AG04449 (cell line): Measurements from ENCODE around the gene MAMSTR.

ENCODE experiments used
- CTCF ChIA-PET: fragments of 350-600 bp; formaldehyde crosslinking; extraction: SDS; loops from one replicate; lab custom pipeline; 2021; ENCODE audit warnings: antibody characterized with exemption; lab: Yijun Ruan, JAX
- POLR2A ChIA-PET: fragments of 400-600, 350-600 bp; formaldehyde crosslinking; extraction: SDS; loops from one replicate; lab custom pipeline; 2020; ENCODE audit warnings: antibody characterized with exemption, inconsistent platforms; lab: Yijun Ruan, JAX
- DNase-seq: peaks from one replicate; pipeline ENCODE4 v3.0.0-alpha.2; 2010; ENCODE audit warnings: low read depth, low spot score
- H3K4me3 ChIP-seq: 2 replicates; pipeline ENCODE4 v1.5.1; 2011; ENCODE audit warnings: low read depth, mild to moderate bottlenecking, control low read depth, low read length
- CTCF ChIP-seq: IDR thresholded peaks from one replicate; pipeline ENCODE4 v1.5.1; 2011; ENCODE audit warnings: mild to moderate bottlenecking, moderate library complexity, low read length, control low read depth, inconsistent platforms; ENCODE audit not compliant: insufficient read depth; ENCODE audit errors: missing control alignments

Gene MAMSTR

DNA sequence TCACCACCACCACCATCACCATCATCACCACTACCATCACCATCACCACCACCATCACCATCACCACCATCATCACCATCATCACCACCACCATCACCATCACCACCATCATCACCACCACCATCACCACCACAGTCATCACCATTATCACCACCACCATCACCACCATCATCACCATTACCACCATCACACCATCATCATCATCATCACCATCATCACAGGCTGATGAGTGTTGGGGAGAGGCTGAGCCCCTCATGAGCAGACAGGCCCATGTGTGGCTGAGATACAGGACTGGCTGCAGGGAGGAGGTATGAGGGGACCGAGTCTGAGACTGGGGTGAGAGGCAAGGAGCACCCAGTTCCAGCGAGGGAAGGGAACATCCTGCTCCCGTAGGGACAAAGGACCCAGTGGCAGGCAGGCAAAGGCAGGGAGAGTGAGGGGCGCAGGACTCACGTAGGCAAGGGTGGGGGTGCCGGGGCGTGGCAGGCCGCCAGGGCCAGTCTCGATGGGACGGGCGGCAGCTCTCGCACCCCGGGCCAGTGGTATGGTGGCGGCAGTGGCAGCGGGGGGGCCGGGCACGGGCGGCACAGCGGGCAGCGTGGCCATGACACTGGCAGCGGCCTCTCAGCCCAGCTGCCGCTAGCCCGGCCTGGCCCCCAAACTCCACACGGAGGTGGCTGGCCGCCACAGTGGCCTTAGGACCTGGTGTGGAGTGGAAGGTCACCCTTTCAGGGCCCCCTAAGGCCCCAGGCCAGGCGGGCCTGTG, 49.4 kb downstream of the MAMSTR start:
- ChIA-PET CTCF (interaction anchor here (8.5 kb wide), 1 partner anchor 25 kb away, joined by 40 read pairs; the partner anchor contains the start of gene CA11), POLR2A (no interaction called here)
- TF ChIP-seq CTCF: no peak
- no peak for DNase-seq
- no peak overlapping the region for H3K4me3 ChIP-seq

GRCh38 chr19:48668761-48669160, 50.8 kb downstream of the MAMSTR start:
- CTCF ChIA-PET: interaction anchor here (1.3 kb wide), 1 partner anchor 9 kb away, joined by 4 read pairs; no protein-coding TSS in a partner anchor

DNA sequence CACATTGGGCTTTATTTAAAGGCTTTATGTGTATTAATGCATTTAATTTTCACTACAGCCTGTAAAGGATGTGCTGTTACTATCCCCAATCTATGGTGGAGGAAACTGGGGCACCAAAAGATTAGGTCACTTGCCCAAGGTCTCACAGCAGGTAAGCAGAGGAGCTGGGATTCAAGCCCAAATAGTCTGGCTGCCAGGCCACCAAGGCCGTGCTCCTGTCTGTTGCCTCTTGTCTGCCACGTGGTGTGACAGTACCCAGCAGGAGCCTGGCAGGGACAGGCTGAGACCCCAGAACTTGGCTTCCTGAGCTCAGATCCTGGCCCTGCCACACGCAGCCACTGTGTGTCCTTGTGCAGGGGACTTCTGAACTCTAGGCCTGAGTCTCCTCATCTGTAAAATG, 51.2 kb downstream of the MAMSTR start:
- CTCF ChIA-PET: interaction anchor here (1.3 kb wide), 1 partner anchor 9 kb away, joined by 4 read pairs; no protein-coding TSS in a partner anchor
- TF ChIP-seq CTCF: no peak
- DNase-seq: no peak
- POLR2A ChIA-PET: no interaction called here
- H3K4me3 ChIP-seq: no peak overlapping the region

More at GRCh38 chr19:48668761-48669160, 50.8 kb downstream of the MAMSTR start:
- DNase-seq: no peak
- H3K4me3 ChIP-seq: no peak overlapping the region
- POLR2A ChIA-PET: no interaction called here
- no peak for TF ChIP-seq CTCF

- ChIA-PET POLR2A (no interaction called here), CTCF (interaction anchor here (6.5 kb wide), 1 partner anchor 9 kb away, joined by 58 read pairs; no protein-coding TSS in a partner anchor)
- DNase-seq: no peak
- H3K4me3 ChIP-seq: no peak overlapping the region
- no peak for TF ChIP-seq CTCF
These were observed 53.7 kb downstream of the MAMSTR start for GRCh38 chr19:48665786-48666185.

- ChIA-PET POLR2A (no interaction called here), CTCF (interaction anchor here (1.0 to 6.5 kb wide), 2 partner anchors 10 to 13 kb away, joined by 4 to 58 read pairs; no protein-coding TSS in a partner anchor)
- no peak overlapping the region for H3K4me3 ChIP-seq
- no peak for TF ChIP-seq CTCF
- no peak for DNase-seq
These were observed 55.0 kb downstream of the MAMSTR start for GRCh38 chr19:48664476-48664875.

DNA sequence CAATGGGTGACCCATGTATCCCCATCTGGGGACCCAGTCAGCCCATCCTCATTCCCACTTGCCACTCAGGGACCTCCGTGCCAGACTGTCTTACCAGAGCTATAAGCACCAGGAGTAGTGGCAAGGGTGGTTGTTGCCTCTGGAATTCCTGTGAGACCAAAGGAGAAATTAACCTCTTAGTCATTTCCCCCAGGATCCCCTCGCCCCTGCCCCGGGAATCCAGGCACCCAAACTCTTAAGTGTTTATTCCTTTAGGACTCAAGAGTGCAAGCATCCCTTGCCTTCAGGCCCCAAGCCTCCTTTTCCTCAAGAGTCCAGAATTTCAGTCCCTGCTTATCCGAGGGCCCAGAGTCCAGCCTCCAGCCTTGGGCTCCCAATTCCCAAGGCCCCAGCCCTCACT, 55.9 kb downstream of the MAMSTR start:
- POLR2A ChIA-PET: no interaction called here
- no peak for DNase-seq
- no peak for TF ChIP-seq CTCF
- H3K4me3 ChIP-seq: no peak overlapping the region
- CTCF ChIA-PET: interaction anchor here (1.4 to 6.5 kb wide), 2 partner anchors 11 to 26 kb away, joined by 3 to 58 read pairs; no protein-coding TSS in a partner anchor
